Adrenal gland (tissue), 19 donors: ENCODE data around the gene NUAK2. TPM values are rescaled to one million over a fixed set of nuclear protein-coding genes. Genes with fewer than 3 reads are reported as not detected.
A peak's percentile ranks its signal among the peaks of the same experiment; 100 is the strongest.

Source experiments
- DNase-seq, 7 donors: peaks; one replicate each; pipeline ENCODE4 v3.0.0-alpha.2; 2019 to 2020
- H3K27ac ChIP-seq, 5 donors: fragments of 200-600 bp; sonication (generic) in 4 of 5; 1 replicate in 3 of 5; 2 replicates in 2 of 5; pipeline versions ENCODE4 v1.5.1 to v1.8.0; 2016 to 2020; ENCODE audit warnings: mild to moderate bottlenecking in 1 of 5
- H3K27me3 ChIP-seq: fragments of 200-600 bp; 2 replicates; pipeline ENCODE4 v1.8.0; 2021
- H3K36me3 ChIP-seq, 2 donors: fragments of 200-600 bp; replicated peaks in 1 of 2; 1 replicate in 1 of 2; 2 replicates in 1 of 2; pipeline versions ENCODE4 v1.5.1 to v1.8.0; 2018 to 2022
- H3K4me1 ChIP-seq, 2 donors: fragments of 200-600 bp; replicated peaks in 1 of 2; 1 replicate in 1 of 2; 2 replicates in 1 of 2; pipeline versions ENCODE4 v1.5.1 to v1.8.0; 2018 to 2021
- H3K4me3 ChIP-seq, 4 donors: fragments of 200-600 bp; sonication (generic) in 3 of 4; one replicate each; pipeline ENCODE4 v1.5.1; 2016 to 2018
- H3K9me3 ChIP-seq, 3 donors: fragments of 200-600 bp; sonication (generic) in 1 of 3; replicated peaks in 1 of 3; 1 replicate in 2 of 3; 2 replicates in 1 of 3; pipeline versions ENCODE4 v1.5.1 to v1.8.0; 2016 to 2021
- POLR2A ChIP-seq, 2 donors: fragments of 450-650 bp; IDR thresholded peaks; one replicate each; pipeline ENCODE4 v1.6.1; 2017; ENCODE audit warnings: antibody characterized with exemption in 2 of 2, mild to moderate bottlenecking in 2 of 2, moderate library complexity in 1 of 2
- WGBS, 4 donors: extraction: QIAGEN DNeasy Blood & Tissue Kit in 2 of 4; methylation state at CpG; one replicate each; pipeline versions ENCODE4 v1.1.5 to v1.1.7; 2013 to 2017; 5-methylcytosine and 5-hydroxymethylcytosine counted together
- intact Hi-C, 2 donors: fragments of 100-400 bp; cut with DNase I; formaldehyde crosslinking; loops; one replicate each; pipeline versions ENCODE4 v1.14.1 to v1.15.0; 2022 to 2023
- long read RNA-seq, 10 donors: library from polyadenylated mRNA in 3 of 10; unstranded in 2 of 10; stranded (forward) in 1 of 10; transcript quantifications; one replicate each; pipeline ENCODE4 v2.0.0 and lab custom pipeline, GENCODE V29; 2021 to 2026
- polyA plus RNA-seq, 3 donors: library from polyadenylated mRNA; stranded (reverse); fragments of 200-250 nt in 2 of 3; fragments of 350-450 nt in 1 of 3; fragmentation: Illumina TruSeq in 1 of 3; extraction: RNeasy Lipid Tissue Mini Kit (QIAGEN cat#74804) in 1 of 3; gene quantifications; one replicate each; pipeline ENCODE4 v1.2.3, GENCODE V29; 2013 to 2014
- total RNA-seq, 9 donors: library from RNA; depleted of rRNA in 4 of 9; stranded (reverse); fragments of >200 nt in 4 of 9; fragments of 120-200 nt in 1 of 9; fragmentation: NEBNext Ultra II Directional in 1 of 9; extraction: Animal tissue kit (Norgen Biotek cat#: 25700) in 1 of 9; gene quantifications; one replicate each; pipeline versions ENCODE4 v1.1.0 to v1.2.4, GENCODE V29; 2013 to 2023
- TF ChIP-seq, protein P1 (sequence below), 6 experiments: fragments of 450-650 bp in 4 of 6; fragments of 200-600 bp in 2 of 6; sonication (generic) in 1 of 6; IDR thresholded peaks; 1 replicate in 5 of 6; 2 replicates in 1 of 6; pipeline versions ENCODE4 v1.5.1 to v1.8.0; 2016 to 2021; ENCODE audit warnings: antibody characterized with exemption in 6 of 6, mild to moderate bottlenecking in 2 of 6, moderate library complexity in 1 of 6
- donor health status: healthy with polysubstance abuse.
- donor health status: Bipolar disorder and iron deficiency.
- donor health status: DM: yes; HTN: yes; CAD: no.
- donor health status: DM: no; HTN: no; CAD: no.
- donor health status: DM: no; HTN: no; CAD: no.
- donor health status: DM: yes; HTN: yes; CAD: no.

The NUAK2 gene
- 1 to 10 TPM; 1.2 to 9.9 (median 6.7) TPM for total RNA-seq
- polyA plus RNA-seq, result 1 to 10 TPM in 2 of 3 donors, under 1 TPM in 1; 0.95 to 1.9 (median 1.8) TPM
- long read RNA-seq, donor 1, result 0 reads
- long read RNA-seq, donor 2, result 0 reads
- long read RNA-seq, donor 3, result 0 reads
- long read RNA-seq, donor 4, partial matches to known transcripts, result 0 of 6 reads
- long read RNA-seq, donor 4, other reads (novel, unspliced or antisense), result 3 of 6 reads
- long read RNA-seq, donor 5, transcript NUAK2-201 (7 exons, 3,441 nt), result major isoform, 25 of 26 reads
- long read RNA-seq, donor 5, partial matches to known transcripts, result 0 of 26 reads
- long read RNA-seq, donor 5, other reads (novel, unspliced or antisense), result 1 of 26 reads
- long read RNA-seq, donor 6, result 0 reads
- long read RNA-seq, donor 7, result 0 reads
- long read RNA-seq, donor 8, result 0 reads
- long read RNA-seq, donor 9, result 0 reads
- long read RNA-seq, donor 10, result 0 reads

DNA sequence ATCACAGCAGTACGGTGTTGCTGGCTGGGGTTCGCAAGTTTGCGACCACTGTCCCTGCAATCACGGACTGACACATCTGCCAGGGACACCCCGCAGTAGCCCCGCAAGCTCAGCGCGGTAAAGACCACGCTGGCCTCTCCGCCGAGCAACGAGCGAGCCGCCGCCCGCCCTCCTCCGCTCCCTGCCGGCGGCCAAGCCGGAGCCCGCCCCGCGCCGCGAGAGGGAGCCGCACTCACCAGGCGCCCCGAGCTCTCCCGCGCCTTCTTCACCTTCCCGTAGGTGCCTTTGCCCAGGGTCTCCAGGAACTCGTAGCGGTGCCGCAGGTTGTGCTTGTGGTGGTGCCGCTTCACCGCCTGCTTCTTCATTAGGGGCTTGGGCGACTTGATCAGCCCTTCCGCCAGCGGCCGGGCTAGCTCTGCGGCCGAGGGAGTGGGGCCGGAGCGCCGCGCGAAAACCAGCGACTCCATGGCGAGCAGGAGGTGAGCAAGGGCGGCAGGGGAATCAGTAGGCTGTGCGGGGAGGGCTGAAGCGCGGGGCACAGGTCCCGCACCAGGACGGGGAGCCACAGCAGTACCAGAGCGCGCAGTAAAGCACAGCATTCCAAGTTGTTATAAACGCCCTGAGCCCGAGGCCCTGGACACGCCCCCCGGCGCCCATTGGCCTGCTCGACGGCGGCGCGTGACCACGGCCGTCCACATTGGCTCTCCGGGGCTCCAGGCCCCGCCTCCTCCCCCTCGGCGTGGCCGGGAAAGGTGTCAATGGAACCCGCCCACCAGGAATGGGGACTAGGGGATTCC, at the start of gene NUAK2:
Gene NUAK2 (minus strand): TSS at position 584 of the 797 bp plus-strand sequence. CDS start 117 bp downstream, at position 467.
- intact Hi-C loops, result no loop called here
- DNase-seq, result peak; percentile 92 to 97 (median 94)
- Histone ChIP-seq H3K27me3 (no peaks in the 10 kb centered on the region), H3K36me3 (no peaks in the 10 kb centered on the region), H3K9me3 (no peaks in the 10 kb centered on the region), H3K4me1 (peaks cover 30 to 50% of the 10 kb centered on the region in 2 donors), H3K4me3 (peak within 1 kb of the TSS; percentile 43 to 89 (median 81)), H3K27ac (peak within 1 kb of the TSS in 4 of 5 donors; percentile 62 to 84 (median 82))
- peak in 1 of 2 donors; percentile 94 for TF ChIP-seq POLR2A (IDR thresholded peaks at IDR 0.05)
- TF ChIP-seq, protein P1, sequence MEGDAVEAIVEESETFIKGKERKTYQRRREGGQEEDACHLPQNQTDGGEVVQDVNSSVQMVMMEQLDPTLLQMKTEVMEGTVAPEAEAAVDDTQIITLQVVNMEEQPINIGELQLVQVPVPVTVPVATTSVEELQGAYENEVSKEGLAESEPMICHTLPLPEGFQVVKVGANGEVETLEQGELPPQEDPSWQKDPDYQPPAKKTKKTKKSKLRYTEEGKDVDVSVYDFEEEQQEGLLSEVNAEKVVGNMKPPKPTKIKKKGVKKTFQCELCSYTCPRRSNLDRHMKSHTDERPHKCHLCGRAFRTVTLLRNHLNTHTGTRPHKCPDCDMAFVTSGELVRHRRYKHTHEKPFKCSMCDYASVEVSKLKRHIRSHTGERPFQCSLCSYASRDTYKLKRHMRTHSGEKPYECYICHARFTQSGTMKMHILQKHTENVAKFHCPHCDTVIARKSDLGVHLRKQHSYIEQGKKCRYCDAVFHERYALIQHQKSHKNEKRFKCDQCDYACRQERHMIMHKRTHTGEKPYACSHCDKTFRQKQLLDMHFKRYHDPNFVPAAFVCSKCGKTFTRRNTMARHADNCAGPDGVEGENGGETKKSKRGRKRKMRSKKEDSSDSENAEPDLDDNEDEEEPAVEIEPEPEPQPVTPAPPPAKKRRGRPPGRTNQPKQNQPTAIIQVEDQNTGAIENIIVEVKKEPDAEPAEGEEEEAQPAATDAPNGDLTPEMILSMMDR (IDR thresholded peaks at IDR 0.05), result peak in 5 of 6 experiments; percentile 14 to 30 (median 25)
- WGBS, 4 donors, result 0 to 1% (median 1%) methylated on average over 15 to 75 of the region's 75 CpGs

DNA sequence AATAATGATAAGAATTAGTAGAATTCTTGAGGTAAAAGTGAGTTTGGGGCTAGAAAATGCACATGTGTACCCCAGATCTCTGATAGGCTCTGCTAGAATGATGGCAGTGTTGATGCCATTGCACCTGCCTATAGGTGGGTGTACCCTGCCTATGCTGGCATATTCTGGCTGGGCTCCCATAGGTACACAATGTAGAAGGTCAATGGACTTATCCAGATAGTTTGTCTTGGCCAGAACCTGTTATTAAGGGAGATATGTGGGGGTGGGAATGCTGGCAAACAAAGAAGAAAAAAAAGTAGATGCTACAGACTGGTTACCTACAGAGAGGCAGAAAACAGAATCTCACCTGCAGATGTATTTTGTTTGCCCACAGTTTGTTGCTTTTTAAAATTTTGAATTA, 49.2 kb upstream of the NUAK2 start:
- intact Hi-C loops, result no loop called here
- Histone ChIP-seq H3K4me3 (no peak overlapping the region), H3K36me3 (no peaks in the 10 kb centered on the region), H3K27me3 (no peaks in the 10 kb centered on the region), H3K27ac (no peak overlapping the region), H3K4me1 (peaks cover 22 to 47% of the 10 kb centered on the region in 2 donors), H3K9me3 (no peaks in the 10 kb centered on the region)
- no peak for DNase-seq
- TF ChIP-seq, protein P1 (IDR thresholded peaks at IDR 0.05), result no peak
- no peak for TF ChIP-seq POLR2A (IDR thresholded peaks at IDR 0.05)

DNA sequence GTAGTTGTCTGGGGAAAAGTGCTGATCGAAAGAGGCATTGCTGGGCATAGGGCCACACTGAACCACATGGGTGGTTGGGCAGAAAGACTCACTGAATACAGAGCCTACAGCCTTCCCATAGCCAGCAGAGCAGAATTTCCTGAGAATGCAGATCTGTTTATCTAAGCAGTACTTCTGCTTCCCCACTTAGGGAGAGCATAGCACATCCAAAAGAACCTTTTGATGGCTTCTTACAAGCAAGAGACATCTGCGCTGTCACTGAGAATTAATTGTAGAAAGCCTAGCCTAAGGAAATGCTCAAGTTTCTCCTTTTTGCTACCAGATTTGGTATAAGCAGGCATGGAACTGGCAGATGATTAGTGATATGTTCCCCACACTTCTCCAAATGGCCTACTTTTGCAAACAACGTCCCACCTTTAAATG, 48.2 kb upstream of the NUAK2 start:
- H3K4me3 ChIP-seq, result no peak overlapping the region
- peak overlapping the region in 3 of 5 donors; percentile 43 to 67 (median 46) for H3K27ac ChIP-seq
- 35 to 42% (median 38%) methylated on average over 3 of the region's 3 CpGs for WGBS, 4 donors
- TF ChIP-seq POLR2A (IDR thresholded peaks at IDR 0.05), result no peak
- TF ChIP-seq, protein P1 (IDR thresholded peaks at IDR 0.05), result no peak
- H3K4me1 ChIP-seq, result peaks cover 15 to 46% of the 10 kb centered on the region in 2 donors
- intact Hi-C loops, result no loop called here
- H3K27me3 ChIP-seq, result no peaks in the 10 kb centered on the region
- DNase-seq, result peak in 2 of 7 donors; percentile 39 to 51
- H3K36me3 ChIP-seq, result no peaks in the 10 kb centered on the region
- no peaks in the 10 kb centered on the region for H3K9me3 ChIP-seq

DNA sequence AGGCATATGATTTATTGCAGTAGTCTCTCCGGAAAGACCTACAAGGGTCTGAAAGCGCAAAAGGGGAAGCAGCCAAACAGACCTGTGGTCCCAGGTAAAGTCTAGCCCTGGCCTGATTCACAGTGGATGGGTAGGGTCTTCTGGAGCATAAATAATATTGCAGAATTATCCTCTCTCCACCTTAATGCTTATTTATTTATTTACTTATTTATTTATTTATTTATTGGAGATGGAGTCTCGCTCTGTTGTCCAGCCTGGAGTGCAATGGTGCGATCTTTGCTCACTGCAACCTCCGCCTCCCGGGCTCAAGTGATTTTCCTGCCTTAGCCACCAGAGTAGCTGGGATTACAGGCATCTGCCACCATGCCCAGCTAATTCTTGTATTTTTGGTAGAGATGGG, 46.9 kb upstream of the NUAK2 start:
- Histone ChIP-seq H3K36me3 (no peaks in the 10 kb centered on the region), H3K9me3 (no peaks in the 10 kb centered on the region), H3K27ac (no peak overlapping the region), H3K27me3 (no peaks in the 10 kb centered on the region), H3K4me1 (peaks cover 15 to 39% of the 10 kb centered on the region in 2 donors), H3K4me3 (no peak overlapping the region)
- WGBS, 4 donors, result 92 to 96% (median 95%) methylated on average over 6 of the region's 6 CpGs
- intact Hi-C loops, result no loop called here
- DNase-seq, result no peak
- TF ChIP-seq, protein P1 (IDR thresholded peaks at IDR 0.05), result no peak
- TF ChIP-seq POLR2A (IDR thresholded peaks at IDR 0.05), result no peak
